Activated B cell treated with CpG ODN at 0.5 μM for 24 hours (primary cell): ENCODE results near the gene TUFT1. TPM values are rescaled to one million over a fixed set of nuclear protein-coding genes. Genes with fewer than 3 reads are reported as not detected.

ENCODE experiments used
- ATAC-seq: fragments of 200-7000 bp; cut with Tn5 transposase; one replicate; pipeline ENCODE4 v1.10.0; 2021; ENCODE audit warnings: low read depth, mild to moderate bottlenecking, moderate library complexity
- CTCF ChIA-PET: fragments of 350-600 bp; sonication (Branson Sonifier 250); formaldehyde crosslinking; loops from one replicate; lab custom pipeline; 2021; ENCODE audit warnings: antibody characterized with exemption; lab: Charles Lee
- POLR2A ChIA-PET: fragments of 350-600 bp; sonication (Branson Sonifier 250); formaldehyde crosslinking; loops from one replicate; lab custom pipeline; 2021; ENCODE audit warnings: antibody characterized with exemption; lab: Charles Lee
- DNase-seq: peaks from one replicate; pipeline ENCODE4 v3.0.0; 2022
- H3K27ac Mint-ChIP-seq: one replicate; pipeline ENCODE4 v1.8.0; 2020; ENCODE audit warnings: mixed read lengths
- H3K27me3 Mint-ChIP-seq: one replicate; pipeline ENCODE4 v1.8.0; 2021; ENCODE audit warnings: mixed read lengths
- H3K36me3 Mint-ChIP-seq: one replicate; pipeline ENCODE4 v1.8.0; 2021; ENCODE audit warnings: low read depth, mixed read lengths
- H3K4me1 Mint-ChIP-seq: one replicate; pipeline ENCODE4 v1.8.0; 2021; ENCODE audit warnings: mixed read lengths
- H3K4me3 Mint-ChIP-seq: one replicate; pipeline ENCODE4 v1.8.0; 2020; ENCODE audit warnings: mild to moderate bottlenecking, mixed read lengths
- H3K9me3 Mint-ChIP-seq: one replicate; pipeline ENCODE4 v1.8.0; 2020; ENCODE audit warnings: mixed read lengths
- intact Hi-C: fragments of 100-400 bp; cut with micrococcal nuclease; formaldehyde crosslinking; loops from one replicate; pipeline ENCODE4 v1.15.1; 2024
- total RNA-seq: library from RNA; stranded (reverse); gene quantifications from 2 replicates; pipeline ENCODE4 v1.2.3, GENCODE V29; 2022
- TF ChIP-seq, protein P1 (sequence below): fragments of 200-600 bp; IDR thresholded peaks from one replicate; pipeline ENCODE4 v1.8.0; 2022; ENCODE audit warnings: antibody characterized with exemption, mild to moderate bottlenecking

Gene TUFT1
- total RNA-seq, 1 donor from 2014 or later = 2.3 TPM

DNA sequence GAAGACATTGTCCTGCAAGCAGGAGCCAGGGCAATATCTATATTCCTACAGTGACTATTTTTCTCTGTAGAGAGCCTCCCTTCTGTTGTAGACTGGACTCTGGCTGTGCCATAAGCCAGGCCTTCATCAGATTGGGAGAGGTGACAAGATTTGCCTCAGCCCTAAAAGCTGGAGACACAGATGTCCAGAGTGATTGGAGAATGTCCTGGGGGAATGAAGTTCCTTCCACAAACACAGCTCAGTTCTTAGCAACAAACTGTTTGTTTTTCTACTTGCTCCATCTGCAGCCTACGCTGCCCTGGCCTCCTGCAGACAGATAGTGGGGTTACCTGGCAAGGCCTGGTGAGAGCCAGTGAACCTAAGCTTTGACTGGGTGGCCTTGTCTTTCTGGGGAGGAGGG is 41.8 kb downstream of the TUFT1 start:
- CTCF ChIA-PET = no interaction called here
- no peak for DNase-seq
- intact Hi-C loops = no loop called here
- Mint-ChIP-seq H3K4me1 (no peaks in the 10 kb centered on the region), H3K27me3 (no peaks in the 10 kb centered on the region), H3K9me3 (no peaks in the 10 kb centered on the region), H3K36me3 (no peaks in the 10 kb centered on the region), H3K27ac (no peak overlapping the region), H3K4me3 (no peak overlapping the region)
- ATAC-seq = no peak
- POLR2A ChIA-PET = no interaction called here
- TF ChIP-seq, protein P1, sequence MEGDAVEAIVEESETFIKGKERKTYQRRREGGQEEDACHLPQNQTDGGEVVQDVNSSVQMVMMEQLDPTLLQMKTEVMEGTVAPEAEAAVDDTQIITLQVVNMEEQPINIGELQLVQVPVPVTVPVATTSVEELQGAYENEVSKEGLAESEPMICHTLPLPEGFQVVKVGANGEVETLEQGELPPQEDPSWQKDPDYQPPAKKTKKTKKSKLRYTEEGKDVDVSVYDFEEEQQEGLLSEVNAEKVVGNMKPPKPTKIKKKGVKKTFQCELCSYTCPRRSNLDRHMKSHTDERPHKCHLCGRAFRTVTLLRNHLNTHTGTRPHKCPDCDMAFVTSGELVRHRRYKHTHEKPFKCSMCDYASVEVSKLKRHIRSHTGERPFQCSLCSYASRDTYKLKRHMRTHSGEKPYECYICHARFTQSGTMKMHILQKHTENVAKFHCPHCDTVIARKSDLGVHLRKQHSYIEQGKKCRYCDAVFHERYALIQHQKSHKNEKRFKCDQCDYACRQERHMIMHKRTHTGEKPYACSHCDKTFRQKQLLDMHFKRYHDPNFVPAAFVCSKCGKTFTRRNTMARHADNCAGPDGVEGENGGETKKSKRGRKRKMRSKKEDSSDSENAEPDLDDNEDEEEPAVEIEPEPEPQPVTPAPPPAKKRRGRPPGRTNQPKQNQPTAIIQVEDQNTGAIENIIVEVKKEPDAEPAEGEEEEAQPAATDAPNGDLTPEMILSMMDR = no peak

DNA sequence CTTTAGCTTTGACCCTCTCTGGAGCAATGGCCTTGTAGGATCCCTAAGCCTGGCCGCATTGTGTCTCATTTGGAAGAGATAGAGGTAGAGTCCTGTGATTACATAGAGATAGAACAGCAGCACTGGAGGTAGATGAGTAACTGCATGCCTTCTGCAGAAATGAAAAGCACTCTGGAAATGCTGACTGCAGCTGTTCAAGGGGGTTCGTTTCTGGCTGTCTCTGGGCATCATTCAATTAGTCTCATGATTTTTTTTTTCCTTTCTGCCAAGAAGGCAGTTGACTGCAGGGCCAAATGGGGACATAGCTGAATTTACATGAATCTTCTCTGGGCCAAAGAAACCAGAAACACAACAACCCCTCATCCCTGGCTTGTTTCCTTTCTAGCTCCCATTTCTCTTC is 43.7 kb downstream of the TUFT1 start:
- TF ChIP-seq, protein P1 = no peak
- no peaks in the 10 kb centered on the region for H3K9me3 Mint-ChIP-seq
- no peak overlapping the region for H3K27ac Mint-ChIP-seq
- no peaks in the 10 kb centered on the region for H3K4me1 Mint-ChIP-seq
- ChIA-PET POLR2A (no interaction called here), CTCF (no interaction called here)
- intact Hi-C loops = no loop called here
- no peaks in the 10 kb centered on the region for H3K36me3 Mint-ChIP-seq
- no peak overlapping the region for H3K4me3 Mint-ChIP-seq
- no peaks in the 10 kb centered on the region for H3K27me3 Mint-ChIP-seq
- ATAC-seq (no peak), DNase-seq (no peak)

DNA sequence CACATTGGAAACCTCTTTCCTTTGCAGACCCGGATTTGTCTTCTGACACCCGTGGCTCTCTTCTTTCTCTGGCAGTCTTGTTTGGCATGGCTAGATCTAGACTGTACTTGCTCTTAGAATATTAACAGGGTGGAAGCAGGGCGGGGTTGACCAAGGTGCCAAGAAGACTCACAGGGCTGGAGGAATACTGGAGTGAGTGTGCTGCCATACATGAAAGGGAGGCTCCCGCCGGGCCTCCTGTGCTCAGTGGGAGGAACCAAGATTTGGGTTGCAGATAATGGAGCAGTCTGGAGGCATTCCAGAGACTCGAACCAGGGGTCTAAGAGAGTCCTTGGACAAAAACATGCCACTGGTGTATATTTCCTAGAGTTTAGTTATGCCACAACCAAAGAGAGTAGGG is 44.2 kb downstream of the TUFT1 start:
- TF ChIP-seq, protein P1 = no peak
- intact Hi-C loops = no loop called here
- Mint-ChIP-seq H3K27ac (no peak overlapping the region), H3K4me3 (no peak overlapping the region), H3K27me3 (no peaks in the 10 kb centered on the region), H3K36me3 (no peaks in the 10 kb centered on the region), H3K4me1 (no peaks in the 10 kb centered on the region), H3K9me3 (no peaks in the 10 kb centered on the region)
- ATAC-seq = no peak
- no peak for DNase-seq
- ChIA-PET CTCF (no interaction called here), POLR2A (no interaction called here)

DNA sequence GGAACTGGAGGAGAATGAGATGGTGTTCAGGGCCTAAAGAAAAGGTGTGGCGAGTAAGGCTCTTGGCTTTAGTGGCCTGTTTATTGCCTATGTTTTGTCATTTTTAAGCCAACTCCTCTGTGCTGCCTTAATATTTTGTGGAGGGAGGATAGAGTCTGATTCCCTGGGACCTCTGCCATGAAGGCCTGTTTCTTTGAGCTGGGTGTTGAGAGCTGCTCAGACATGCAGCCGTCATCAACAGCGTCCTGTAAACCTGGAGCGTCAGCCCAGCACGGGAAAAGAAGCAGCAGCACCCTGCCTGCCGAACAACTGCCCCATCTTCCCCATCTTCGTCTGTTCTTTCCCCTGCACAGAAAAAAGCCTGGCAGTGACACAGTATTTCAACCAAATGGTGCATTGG is 44.7 kb downstream of the TUFT1 start:
- Mint-ChIP-seq H3K4me1 (no peaks in the 10 kb centered on the region), H3K27me3 (peaks cover 2% of the 10 kb centered on the region), H3K36me3 (no peaks in the 10 kb centered on the region), H3K27ac (no peak overlapping the region), H3K9me3 (no peaks in the 10 kb centered on the region), H3K4me3 (no peak overlapping the region)
- no peak for DNase-seq
- POLR2A ChIA-PET = no interaction called here
- CTCF ChIA-PET = no interaction called here
- ATAC-seq = no peak
- intact Hi-C loops = no loop called here
- TF ChIP-seq, protein P1 = no peak

- peaks cover 5% of the 10 kb centered on the region for H3K27me3 Mint-ChIP-seq
- intact Hi-C loops = no loop called here
- H3K4me3 Mint-ChIP-seq = no peak overlapping the region
- ChIA-PET CTCF (interaction anchor here (0.8 kb wide), 1 partner anchor 8 kb away, joined by 3 read pairs; no protein-coding TSS in a partner anchor), POLR2A (no interaction called here)
- no peak for DNase-seq
- H3K4me1 Mint-ChIP-seq = no peaks in the 10 kb centered on the region
- H3K27ac Mint-ChIP-seq = no peak overlapping the region
- no peaks in the 10 kb centered on the region for H3K36me3 Mint-ChIP-seq
- peaks cover 4% of the 10 kb centered on the region for H3K9me3 Mint-ChIP-seq
- TF ChIP-seq, protein P1 = no peak
- ATAC-seq = no peak
These were observed 45.5 kb downstream of the TUFT1 start for GRCh38 chr1:151585622-151586021.
